Panc1 (cell line): ENCODE data around the gene ENTHD1. TPM values are rescaled to one million over a fixed set of nuclear protein-coding genes. Genes with fewer than 3 reads are reported as not detected.
A peak's percentile ranks its signal among the peaks of the same experiment; 100 is the strongest.

ENCODE experiments used
- ATAC-seq: fragments of 200-7000 bp; cut with Tn5 transposase; 2 replicates; pipeline ENCODE4 v1.9.1; 2020; ENCODE audit warnings: mild to moderate bottlenecking, moderate library complexity
- BruUV-seq: library from RNA; stranded (reverse); fragments of 400-500 nt; replicated peaks from 2 replicates; lab custom pipeline; 2021; lab: Mats Ljungman, UMichigan
- CTCF ChIA-PET: fragments of 300-600 bp; sonication (Branson Sonifier 250); formaldehyde crosslinking; loops from one replicate; lab custom pipeline; 2022; ENCODE audit warnings: antibody characterized with exemption; lab: Charles Lee
- POLR2A ChIA-PET: fragments of 300-600 bp; sonication (Branson Sonifier 250); formaldehyde crosslinking; loops from one replicate; lab custom pipeline; 2022; ENCODE audit warnings: antibody characterized with exemption; lab: Charles Lee
- DNase-seq: peaks from one replicate; pipeline ENCODE4 v3.0.0-alpha.2; 2010; ENCODE audit warnings: low read depth, low spot score
- H3K27ac ChIP-seq: 2 replicates; pipeline ENCODE4 v1.5.1; 2011; ENCODE audit warnings: mild to moderate bottlenecking, low read length, inconsistent platforms
- H3K27me3 ChIP-seq: fragments of 200-500 bp; sonication (Bioruptor generic); 2 replicates; pipeline ENCODE4 v1.6.0; 2014; ENCODE audit warnings: low read length, inconsistent platforms; ENCODE audit not compliant: control insufficient read depth, insufficient read depth
- H3K36me3 ChIP-seq: fragments of 200-500 bp; sonication (Bioruptor generic); 2 replicates; pipeline ENCODE4 v1.5.1; 2014; ENCODE audit warnings: inconsistent platforms, mild to moderate bottlenecking, low read length, moderate library complexity; ENCODE audit not compliant: control insufficient read depth, insufficient read depth
- H3K4me1 ChIP-seq: 2 replicates; pipeline ENCODE4 v1.5.1; 2011; ENCODE audit warnings: inconsistent platforms, mild to moderate bottlenecking, low read length, moderate library complexity; ENCODE audit not compliant: control insufficient read depth, insufficient read depth
- H3K4me3 ChIP-seq, 2 experiments: 2 replicates each; pipeline ENCODE4 v1.5.1; 2011 to 2012; ENCODE audit warnings: low read depth in 2 of 2, low read length in 2 of 2, mild to moderate bottlenecking in 2 of 2, inconsistent platforms in 1 of 2, moderate library complexity in 1 of 2
- H3K9me3 ChIP-seq: fragments of 200-500 bp; sonication (Bioruptor generic); 2 replicates; pipeline ENCODE4 v1.5.1; 2014; ENCODE audit warnings: low read depth, mild to moderate bottlenecking, inconsistent platforms, low read length, moderate library complexity; ENCODE audit not compliant: control insufficient read depth, insufficient read depth
- SIN3A ChIP-seq: IDR thresholded peaks from 2 replicates; pipeline ENCODE4 v1.6.1; 2012; ENCODE audit warnings: low read depth, mild to moderate bottlenecking, low read length, moderate library complexity, borderline replicate concordance; ENCODE audit not compliant: insufficient read depth
- in situ Hi-C: cut with HindIII; loops from 2 replicates; pipeline ENCODE4 v1.10.0; 2016; ENCODE audit warnings: low sequenced_read_pairs, low pct_unique_long_range_greater_than_20kb
- intact Hi-C: fragments of 100-400 bp; cut with micrococcal nuclease; formaldehyde crosslinking; loops from one replicate; pipeline ENCODE4 v1.10.0; 2022; ENCODE audit not compliant: unreplicated experiment
- total RNA-seq: library from RNA; stranded (reverse); gene quantifications from one replicate; pipeline ENCODE4 v1.2.1, GENCODE V29; 2021; ENCODE audit not compliant: unreplicated experiment

The ENTHD1 gene
- total RNA-seq, 1 experiment from 2014 or later, result not detected

DNA sequence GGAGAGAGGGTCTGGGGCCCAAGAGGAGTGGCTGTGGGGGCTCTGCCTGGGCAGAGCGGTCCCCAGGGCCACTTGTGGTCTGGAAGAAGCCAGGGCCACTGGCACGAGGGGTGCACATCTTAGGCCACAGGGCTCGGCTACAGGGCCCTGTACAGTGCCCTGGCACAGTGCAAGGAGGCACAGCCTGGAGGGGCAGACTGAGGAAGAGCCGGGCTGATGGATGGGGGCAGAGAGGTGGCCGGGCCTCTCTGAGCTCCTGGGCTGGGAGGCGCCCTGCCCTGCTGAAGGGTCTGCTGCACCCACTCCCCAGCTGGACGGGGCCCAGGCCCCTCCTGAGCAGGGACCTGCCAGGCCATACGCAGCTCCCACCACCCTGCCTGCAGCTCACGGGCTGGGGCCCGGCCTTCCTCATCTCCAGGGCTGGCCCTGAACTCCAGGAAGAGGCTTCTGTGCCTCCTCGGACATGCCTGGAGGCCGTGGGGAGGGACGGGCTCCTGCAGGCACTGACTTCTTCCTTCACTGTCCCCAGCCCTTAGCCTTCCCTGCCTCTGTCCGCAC is 199.5 kb downstream of the ENTHD1 start:
- BruUV-seq, result no TSS peak
- no peaks in the 10 kb centered on the region; the same call in 1 of the 2 replicates for H3K4me1 ChIP-seq
- DNase-seq (no peak), ATAC-seq (peak; percentile 53; the same call in 1 of the 2 replicates)
- H3K4me3 ChIP-seq, result no peak overlapping the region
- no peaks in the 10 kb centered on the region for H3K36me3 ChIP-seq
- CTCF ChIA-PET, result no interaction called here
- POLR2A ChIA-PET, result interaction anchor here (0.6 kb wide), 1 partner anchor 35 kb away, joined by 3 read pairs; no protein-coding TSS in a partner anchor
- TF ChIP-seq SIN3A, result no peak
- no peaks in the 10 kb centered on the region for H3K9me3 ChIP-seq
- intact Hi-C loops, result no loop called here
- no peaks in the 10 kb centered on the region for H3K27me3 ChIP-seq
- in situ Hi-C loops, result no loop called here
- no peak overlapping the region for H3K27ac ChIP-seq

Other genes starting within 250 kb of the ENTHD1 start
- gene GRAP2, start 7.3 kb upstream of the ENTHD1 start, total RNA-seq, result 0.54 TPM
- not detected for gene TMA7B, start 66.6 kb upstream of the ENTHD1 start, total RNA-seq
- 0.05 TPM for gene FAM83F, start 101.2 kb upstream of the ENTHD1 start, total RNA-seq